Activated T-helper 1 cell treated with anti-CD3 and anti-CD28 coated beads, Interleukin-12 subunit alpha, Interleukin-12 subunit beta, Interleukin-2, Interleukin-4 antibody, amounts not matched to agents 30 ng/mL and 10 ng/mL and 1 ng/mL, durations not matched to agents 14 hours and 24 hours and 36 hours (primary cell): ENCODE data around the gene ZFP3. TPM values are rescaled to one million over a fixed set of nuclear protein-coding genes. Genes with fewer than 3 reads are reported as not detected.
A peak's percentile ranks its signal among the peaks of the same experiment; 100 is the strongest.
"Not testable (repeated sequence)": the region's sequence is repeated elsewhere in the genome, so short reads cannot be mapped to it uniquely, and the experiment has no call there.

ENCODE experiments used
- DNase-seq: peaks from one replicate; pipeline ENCODE4 v3.0.0; 2021; ENCODE audit warnings: low spot score
- H3K27ac Mint-ChIP-seq: one replicate; pipeline ENCODE4 v1.8.0; 2021; ENCODE audit warnings: mild to moderate bottlenecking, mixed read lengths
- H3K27me3 Mint-ChIP-seq: one replicate; pipeline ENCODE4 v1.8.0; 2022; ENCODE audit warnings: mild to moderate bottlenecking, moderate library complexity, mixed read lengths; ENCODE audit not compliant: insufficient read depth
- H3K36me3 Mint-ChIP-seq: one replicate; pipeline ENCODE4 v1.8.0; 2021; ENCODE audit warnings: low read depth, mixed read lengths
- H3K4me1 Mint-ChIP-seq: one replicate; pipeline ENCODE4 v1.8.0; 2021; ENCODE audit warnings: low read depth, mixed read lengths
- H3K4me3 Mint-ChIP-seq: one replicate; pipeline ENCODE4 v1.8.0; 2021; ENCODE audit warnings: mild to moderate bottlenecking, moderate library complexity, mixed read lengths
- H3K9me3 Mint-ChIP-seq: one replicate; pipeline ENCODE4 v1.8.0; 2021; ENCODE audit warnings: mixed read lengths
- intact Hi-C: fragments of 100-400 bp; cut with micrococcal nuclease; formaldehyde crosslinking; loops from one replicate; pipeline ENCODE4 v1.15.1; 2024
- total RNA-seq: library from RNA; stranded (reverse); gene quantifications from 2 replicates; pipeline ENCODE4 v1.2.3, GENCODE V29; 2022

ZFP3 gene
- total RNA-seq = 1.9 and 2.0 TPM in 2 replicates

GRCh38 chr17:5078106-5079028 lies at the start of gene ZFP3:
Gene ZFP3, plus strand, starts transcription at chr17:5078467. Its CDS starts 13,038 bp downstream, at chr17:5091505.
- peaks cover 2% of the 10 kb centered on the region for H3K27me3 Mint-ChIP-seq
- intact Hi-C loops = loop anchor here (1.0 to 5.0 kb wide), 3 partner anchors 33 to 113 kb away; partner anchors contain the start of genes ZNF232 and ZNF594
- peaks cover 17% of the 10 kb centered on the region for H3K4me1 Mint-ChIP-seq
- H3K27ac Mint-ChIP-seq = peak within 1 kb of the TSS; percentile 86
- H3K4me3 Mint-ChIP-seq = peak within 1 kb of the TSS; percentile 81
- peak; percentile 72 for DNase-seq
- H3K36me3 Mint-ChIP-seq = peaks cover 19% of the 10 kb centered on the region
- H3K9me3 Mint-ChIP-seq = peaks cover 29% of the 10 kb centered on the region

DNA sequence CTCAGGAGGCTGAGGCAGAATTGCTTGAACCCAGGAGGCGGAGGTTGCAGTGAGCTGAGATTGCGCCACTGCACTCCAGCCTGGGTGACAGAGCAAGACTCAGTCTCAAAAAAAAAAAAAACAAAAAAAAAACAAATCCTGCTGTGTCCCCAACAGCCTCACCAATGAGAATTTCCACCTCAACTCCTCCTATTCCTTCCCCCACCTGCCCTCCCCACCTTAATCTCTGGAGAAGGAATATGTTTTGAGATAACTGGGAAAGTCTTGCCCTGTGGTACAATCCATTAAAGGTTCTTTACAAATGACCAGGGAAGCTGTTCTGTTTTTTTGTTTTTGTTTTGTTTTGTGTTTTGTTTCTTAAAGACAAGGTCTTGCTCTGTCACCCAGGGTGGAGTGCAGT lies 48.1 kb upstream of the ZFP3 start:
- Mint-ChIP-seq H3K4me3 (peak overlapping the region; percentile 86), H3K4me1 (peaks cover 19% of the 10 kb centered on the region), H3K27ac (peak overlapping the region; percentile 95)
- H3K9me3 Mint-ChIP-seq, H3K27me3 Mint-ChIP-seq, H3K36me3 Mint-ChIP-seq, DNase-seq: not testable (repeated sequence)
- intact Hi-C loops = loop anchor here (2.0 to 10.0 kb wide), 4 partner anchors 17 to 85 kb away; partner anchors contain the start of genes CAMTA2, USP6, ZFP3 and ZNF232

GRCh38 chr17:5031365-5032082 lies 46.7 kb upstream of the ZFP3 start:
- Mint-ChIP-seq H3K9me3 (no peaks in the 10 kb centered on the region), H3K36me3 (peaks cover 5% of the 10 kb centered on the region), H3K4me1 (peaks cover 19% of the 10 kb centered on the region), H3K4me3 (peak overlapping the region; percentile 86), H3K27ac (peak overlapping the region; percentile 95), H3K27me3 (peaks cover 7% of the 10 kb centered on the region)
- DNase-seq = peak; percentile 73
- intact Hi-C loops = loop anchor here (1.0 to 10.0 kb wide), 10 partner anchors 11 to 122 kb away; partner anchors contain the start of genes CAMTA2, INCA1, KIF1C and RNF167

DNA sequence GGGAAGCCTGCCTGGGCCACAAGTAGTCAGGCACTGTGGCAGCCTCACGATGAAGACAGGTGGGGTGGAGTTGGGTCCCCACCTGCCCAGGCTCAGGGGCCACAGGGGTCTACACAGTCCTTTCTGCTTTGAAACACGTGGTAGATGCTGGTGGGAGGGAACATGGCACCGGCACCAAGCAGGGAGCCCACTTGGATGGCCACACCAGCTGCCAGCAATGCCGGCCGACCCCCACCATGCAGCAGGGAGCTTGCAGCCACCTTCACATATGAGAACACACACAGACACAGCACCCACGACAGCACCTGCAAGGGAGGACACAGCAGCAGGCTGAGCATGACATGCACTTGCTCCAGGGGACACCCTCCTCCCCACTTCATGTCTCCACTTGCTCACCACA lies 45.4 kb upstream of the ZFP3 start:
- DNase-seq = no peak
- H3K9me3 Mint-ChIP-seq = no peaks in the 10 kb centered on the region
- H3K27ac Mint-ChIP-seq = no peak overlapping the region
- intact Hi-C loops = loop anchor here (5.0 to 10.0 kb wide), 2 partner anchors 44 to 82 kb away; partner anchors contain the start of genes USP6, ZFP3 and ZNF232
- peaks cover 4% of the 10 kb centered on the region for H3K36me3 Mint-ChIP-seq
- peaks cover 7% of the 10 kb centered on the region for H3K27me3 Mint-ChIP-seq
- no peak overlapping the region for H3K4me3 Mint-ChIP-seq
- peaks cover 19% of the 10 kb centered on the region for H3K4me1 Mint-ChIP-seq

DNA sequence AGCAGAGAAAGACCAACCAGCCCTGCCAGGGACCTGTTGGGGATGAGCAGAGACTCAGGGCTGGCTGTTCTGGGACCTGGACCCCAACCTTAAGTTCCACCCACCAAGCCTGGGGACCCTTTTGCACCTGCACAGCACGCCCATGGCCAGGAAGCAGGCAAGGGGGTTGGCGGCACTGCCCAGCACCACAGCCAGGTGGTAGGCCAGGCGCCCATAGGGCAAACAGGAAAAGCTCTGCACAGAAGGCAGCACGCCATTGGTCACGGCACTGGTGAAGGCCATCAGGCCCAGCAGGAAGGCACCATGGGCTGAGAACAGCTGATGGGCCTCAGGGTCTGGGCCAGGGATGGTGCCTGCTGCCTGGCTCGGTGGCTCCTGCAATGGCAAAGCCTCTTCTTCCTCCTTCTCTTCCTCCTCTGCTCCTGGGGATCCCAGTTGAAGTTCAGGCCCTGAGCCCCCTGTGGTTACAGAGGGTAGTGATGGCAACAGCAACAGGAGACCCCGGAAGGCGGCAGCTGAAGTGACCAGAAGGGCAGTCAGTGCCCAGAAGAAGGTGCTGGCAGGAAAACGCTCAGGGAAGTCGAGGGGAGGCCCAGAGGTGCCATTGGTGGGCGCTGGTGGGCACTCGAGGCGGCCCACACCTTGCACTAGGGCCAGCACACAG lies 44.8 kb upstream of the ZFP3 start:
- no peak overlapping the region for H3K4me3 Mint-ChIP-seq
- intact Hi-C loops = loop anchor here (5.0 to 10.0 kb wide), 2 partner anchors 44 to 81 kb away; partner anchors contain the start of genes USP6, ZFP3 and ZNF232
- H3K27me3 Mint-ChIP-seq = peaks cover 7% of the 10 kb centered on the region

GRCh38 chr17:5034063-5034462 lies 44.2 kb upstream of the ZFP3 start:
- no peak overlapping the region for H3K27ac Mint-ChIP-seq
- H3K27me3 Mint-ChIP-seq = peaks cover 7% of the 10 kb centered on the region
- H3K4me3 Mint-ChIP-seq = no peak overlapping the region
- intact Hi-C loops = loop anchor here (5.0 to 10.0 kb wide), 2 partner anchors 43 to 81 kb away; partner anchors contain the start of genes USP6, ZFP3 and ZNF232
- peaks cover 19% of the 10 kb centered on the region for H3K4me1 Mint-ChIP-seq
- DNase-seq = no peak
- H3K36me3 Mint-ChIP-seq = peaks cover 2% of the 10 kb centered on the region
- no peaks in the 10 kb centered on the region for H3K9me3 Mint-ChIP-seq

More for the DNA sequence above, 44.8 kb upstream of the ZFP3 start:
- Mint-ChIP-seq H3K4me1 (peaks cover 19% of the 10 kb centered on the region), H3K9me3 (no peaks in the 10 kb centered on the region), H3K27ac (no peak overlapping the region), H3K36me3 (peaks cover 2% of the 10 kb centered on the region)
- no peak for DNase-seq

GRCh38 chr17:5034651-5035050 lies 43.6 kb upstream of the ZFP3 start:
- no peak overlapping the region for H3K4me3 Mint-ChIP-seq
- intact Hi-C loops = loop anchor here (5.0 to 10.0 kb wide), 2 partner anchors 43 to 80 kb away; partner anchors contain the start of genes USP6, ZFP3 and ZNF232

GRCh38 chr17:5035315-5035714 lies 43.0 kb upstream of the ZFP3 start, which contains the start of gene SLC52A1:
Gene SLC52A1, minus strand, starts transcription at chr17:5035426. Its CDS starts 820 bp downstream, at chr17:5034606.
- intact Hi-C loops = loop anchor here (10.0 kb wide), 1 partner anchor 79 kb away; the partner anchor contains the start of genes USP6 and ZNF232
- Mint-ChIP-seq H3K36me3 (peaks cover 5% of the 10 kb centered on the region), H3K4me1 (peaks cover 15% of the 10 kb centered on the region), H3K4me3 (no peak within 1 kb of the TSS), H3K27ac (peak within 1 kb of the TSS; percentile 9), H3K27me3 (peaks cover 7% of the 10 kb centered on the region), H3K9me3 (no peaks in the 10 kb centered on the region)
- DNase-seq = no peak

More at GRCh38 chr17:5034651-5035050, 43.6 kb upstream of the ZFP3 start:
- H3K27me3 Mint-ChIP-seq = peaks cover 7% of the 10 kb centered on the region
- H3K9me3 Mint-ChIP-seq = no peaks in the 10 kb centered on the region
- no peak for DNase-seq
- H3K36me3 Mint-ChIP-seq = peaks cover 3% of the 10 kb centered on the region
- H3K27ac Mint-ChIP-seq = peak overlapping the region; percentile 9
- peaks cover 19% of the 10 kb centered on the region for H3K4me1 Mint-ChIP-seq

- Mint-ChIP-seq H3K4me3 (peak overlapping the region; percentile 83), H3K4me1 (peaks cover 38% of the 10 kb centered on the region)
These were observed 35.9 kb upstream of the ZFP3 start for GRCh38 chr17:5042157-5043022.

GRCh38 chr17:5043524-5043923 lies 34.7 kb upstream of the ZFP3 start:
- Mint-ChIP-seq H3K4me3 (peak overlapping the region; percentile 83), H3K27ac (peak overlapping the region; percentile 82), H3K36me3 (peaks cover 22% of the 10 kb centered on the region), H3K9me3 (no peaks in the 10 kb centered on the region), H3K4me1 (peaks cover 44% of the 10 kb centered on the region), H3K27me3 (no peaks in the 10 kb centered on the region)
- DNase-seq = no peak
- intact Hi-C loops = no loop called here

More at GRCh38 chr17:5042157-5043022, 35.9 kb upstream of the ZFP3 start:
- DNase-seq = peak; percentile 28
- no peaks in the 10 kb centered on the region for H3K27me3 Mint-ChIP-seq
- no peaks in the 10 kb centered on the region for H3K9me3 Mint-ChIP-seq
- peaks cover 20% of the 10 kb centered on the region for H3K36me3 Mint-ChIP-seq
- peak overlapping the region; percentile 92 for H3K27ac Mint-ChIP-seq
- intact Hi-C loops = loop anchor here (1.0 kb wide), 1 partner anchor 11 kb away; no protein-coding TSS in a partner anchor

- Mint-ChIP-seq H3K27ac (peak overlapping the region; percentile 8), H3K36me3 (peaks cover 24% of the 10 kb centered on the region), H3K4me1 (peaks cover 49% of the 10 kb centered on the region), H3K4me3 (no peak overlapping the region), H3K9me3 (no peaks in the 10 kb centered on the region), H3K27me3 (no peaks in the 10 kb centered on the region)
- intact Hi-C loops = loop anchor here (5.0 kb wide), 1 partner anchor 137 kb away; no protein-coding TSS in a partner anchor
- no peak for DNase-seq
These were observed 33.6 kb upstream of the ZFP3 start for GRCh38 chr17:5044630-5045029.
